B cell (primary cell): ENCODE data around the gene PARS2. TPM values are rescaled to one million over a fixed set of nuclear protein-coding genes. Genes with fewer than 3 reads are reported as not detected.

Source experiments
- ATAC-seq: fragments of 200-7000 bp; cut with Tn5 transposase; one replicate; pipeline ENCODE4 v1.10.0; 2021; ENCODE audit warnings: low read depth, mild to moderate bottlenecking, moderate number of reproducible peaks, moderate library complexity
- CTCF ChIA-PET: fragments of 350-600 bp; sonication (Branson Sonifier 250); formaldehyde crosslinking; loops from one replicate; lab custom pipeline; 2021; ENCODE audit warnings: antibody characterized with exemption, inconsistent platforms; lab: Charles Lee
- POLR2A ChIA-PET: fragments of 350-600 bp; sonication (Branson Sonifier 250); formaldehyde crosslinking; loops from one replicate; lab custom pipeline; 2021; ENCODE audit warnings: antibody characterized with exemption; lab: Charles Lee
- DNase-seq: peaks from one replicate; pipeline ENCODE4 v3.0.0; 2013
- H2AFZ ChIP-seq: 2 replicates; pipeline ENCODE4 v1.6.1; 2012; ENCODE audit warnings: mild to moderate bottlenecking, low read depth, low read length; ENCODE audit not compliant: insufficient read depth, poor library complexity, severe bottlenecking
- H3K27ac ChIP-seq, 2 donors: 1 replicate in 1 of 2; 2 replicates in 1 of 2; pipeline ENCODE4 v1.5.1; 2012 to 2013; ENCODE audit warnings: low read length in 2 of 2, mild to moderate bottlenecking in 2 of 2, moderate library complexity in 1 of 2
- H3K27me3 ChIP-seq, 4 experiments: fragments of 200-600 bp in 1 of 4; sonication (generic) in 1 of 4; replicated peaks in 1 of 4; 1 replicate in 2 of 4; 2 replicates in 2 of 4; pipeline versions ENCODE4 v1.6.1 to v1.7.0; 2013 to 2016; ENCODE audit warnings: low read length in 3 of 4, mild to moderate bottlenecking in 2 of 4, mixed read lengths in 1 of 4, moderate library complexity in 1 of 4; ENCODE audit not compliant: insufficient read depth in 4 of 4, control insufficient read depth in 3 of 4; ENCODE audit errors: control extremely low read depth in 1 of 4
- H3K36me3 ChIP-seq, 2 experiments: replicated peaks in 1 of 2; 1 replicate in 1 of 2; 2 replicates in 1 of 2; pipeline versions ENCODE4 v1.6.1 to v1.7.1; 2013; ENCODE audit warnings: low read length in 1 of 2; ENCODE audit not compliant: insufficient read depth in 2 of 2, control insufficient read depth in 1 of 2; ENCODE audit errors: control extremely low read depth in 1 of 2, extremely low read depth in 1 of 2
- H3K4me1 ChIP-seq, 2 donors: fragments of 200-600 bp in 1 of 2; sonication (generic) in 1 of 2; 1 replicate in 1 of 2; 2 replicates in 1 of 2; pipeline versions ENCODE4 v1.5.1 to v1.6.1; 2013 to 2017; ENCODE audit warnings: low read length in 2 of 2; ENCODE audit not compliant: control insufficient read depth in 2 of 2, insufficient read depth in 2 of 2
- H3K4me2 ChIP-seq: replicated peaks from 2 replicates; pipeline ENCODE3; 2012; ENCODE audit warnings: mild to moderate bottlenecking, low read depth, low read length; ENCODE audit not compliant: poor library complexity, severe bottlenecking
- H3K4me3 ChIP-seq, 5 experiments: fragments of 200-600 bp in 1 of 5; sonication (generic) in 1 of 5; 1 replicate in 3 of 5; 2 replicates in 2 of 5; pipeline versions ENCODE4 v1.5.1 to v1.7.0; 2011 to 2016; ENCODE audit warnings: low read length in 4 of 5, mild to moderate bottlenecking in 4 of 5, low read depth in 2 of 5, control low read depth in 1 of 5, moderate library complexity in 1 of 5; ENCODE audit not compliant: insufficient read depth in 1 of 5; ENCODE audit errors: control extremely low read depth in 1 of 5, extremely low read depth in 1 of 5
- H3K79me2 ChIP-seq: fragments of 200-600 bp; sonication (generic); one replicate; pipeline ENCODE4 v1.6.0; 2016; ENCODE audit warnings: low read length; ENCODE audit not compliant: control insufficient read depth, insufficient read depth
- H3K9ac ChIP-seq: fragments of 200-600 bp; sonication (generic); 2 replicates; pipeline ENCODE4 v1.6.1; 2017; ENCODE audit warnings: mild to moderate bottlenecking, low read length, moderate library complexity
- H3K9me3 ChIP-seq, 3 donors: one replicate each; pipeline versions ENCODE4 v1.6.1 to v1.7.1; 2013; ENCODE audit warnings: low read length in 2 of 3; ENCODE audit not compliant: control insufficient read depth in 2 of 3, insufficient read depth in 1 of 3; ENCODE audit errors: control extremely low read depth in 1 of 3
- H4K20me1 ChIP-seq: 2 replicates; pipeline ENCODE4 v1.6.0; 2012; ENCODE audit warnings: mild to moderate bottlenecking, low read length; ENCODE audit not compliant: insufficient read depth, control insufficient read depth, poor library complexity, severe bottlenecking
- H3K27ac Mint-ChIP-seq: one replicate; pipeline ENCODE4 v1.8.0; 2021; ENCODE audit warnings: mixed read lengths
- H3K27me3 Mint-ChIP-seq: one replicate; pipeline ENCODE4 v1.8.0; 2021; ENCODE audit warnings: mixed read lengths
- H3K4me1 Mint-ChIP-seq: one replicate; pipeline ENCODE4 v1.8.0; 2021; ENCODE audit warnings: mixed read lengths
- H3K4me3 Mint-ChIP-seq: one replicate; pipeline ENCODE4 v1.8.0; 2021; ENCODE audit warnings: mixed read lengths
- H3K9me3 Mint-ChIP-seq: one replicate; pipeline ENCODE4 v1.8.0; 2022; ENCODE audit warnings: mixed read lengths; ENCODE audit not compliant: insufficient read depth
- EZH2 ChIP-seq: IDR thresholded peaks from 2 replicates; pipeline ENCODE4 v1.6.1; 2012; ENCODE audit warnings: borderline replicate concordance, low read depth, mild to moderate bottlenecking, moderate library complexity, low read length; ENCODE audit not compliant: insufficient read depth, poor library complexity, severe bottlenecking
- WGBS: methylation state at CpG from one replicate; pipeline ENCODE4 v1.1.5; 2013; ENCODE audit warnings: missing lambda C conversion rate; ENCODE audit not compliant: insufficient coverage; 5-methylcytosine and 5-hydroxymethylcytosine counted together
- intact Hi-C: fragments of 100-400 bp; cut with micrococcal nuclease; formaldehyde crosslinking; loops from one replicate; pipeline ENCODE4 v1.10.0; 2022
- polyA plus RNA-seq: library from polyadenylated mRNA; depleted of rRNA; stranded (reverse); fragments of >200 nt; gene quantifications from 2 replicates; pipeline ENCODE4 v1.2.3, GENCODE V29; 2012
- total RNA-seq, 2 donors: library from RNA; stranded (reverse); fragments of 120-200 nt in 1 of 2; gene quantifications; 1 replicate in 1 of 2; 2 replicates in 1 of 2; pipeline versions ENCODE4 v1.2.3 to v1.2.4, GENCODE V29; 2013 to 2022
- TF ChIP-seq, protein P1 (sequence below): fragments of 200-600 bp; IDR thresholded peaks from one replicate; pipeline ENCODE4 v1.8.0; 2022; ENCODE audit warnings: antibody characterized with exemption, mild to moderate bottlenecking

The PARS2 gene
- total and polyA plus RNA-seq, 2 donors (not counting 1 experiment from before 2014, with no cell fraction given): 1.00 to 4.9 TPM

DNA sequence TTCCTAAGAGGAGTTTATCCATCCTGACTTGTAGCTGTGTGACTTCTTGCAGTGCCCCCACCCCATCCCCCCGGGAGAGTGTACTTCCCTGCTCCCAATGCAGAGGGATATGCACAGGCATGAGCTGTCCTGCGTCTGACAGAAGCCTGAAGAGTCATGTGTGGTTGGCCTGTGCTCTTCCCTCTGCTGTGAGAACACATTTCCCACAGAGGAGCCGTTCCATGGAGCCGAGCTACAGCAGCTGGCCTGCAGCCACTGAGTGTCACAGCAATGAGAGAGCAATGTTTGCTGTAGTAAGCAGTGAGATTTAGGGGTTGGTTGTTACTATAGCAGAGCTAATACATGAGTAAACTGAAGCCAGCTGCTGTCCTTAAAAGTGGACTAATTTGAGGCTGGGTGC is 22.0 kb downstream of the PARS2 start:
- POLR2A ChIA-PET: no interaction called here
- Histone ChIP-seq H4K20me1 (no peaks in the 10 kb centered on the region), H3K4me3 (no peak overlapping the region), H3K79me2 (no peaks in the 10 kb centered on the region), H3K9me3 (no peaks in the 10 kb centered on the region), H2AFZ (no peak overlapping the region), H3K4me1 (no peaks in the 10 kb centered on the region), H3K4me2 (no peak overlapping the region), H3K36me3 (peaks cover 0 to 50% of the 10 kb centered on the region in 2 experiments), H3K27ac (no peak overlapping the region), H3K9ac (no peak overlapping the region), H3K27me3 (no peaks in the 10 kb centered on the region)
- Mint-ChIP-seq H3K4me3 (no peak overlapping the region), H3K27me3 (no peaks in the 10 kb centered on the region), H3K4me1 (no peaks in the 10 kb centered on the region), H3K9me3 (no peaks in the 10 kb centered on the region), H3K27ac (no peak overlapping the region)
- DNase-seq (no peak), ATAC-seq (no peak)
- CTCF ChIA-PET: no interaction called here
- no peak for TF ChIP-seq EZH2
- TF ChIP-seq, protein P1, sequence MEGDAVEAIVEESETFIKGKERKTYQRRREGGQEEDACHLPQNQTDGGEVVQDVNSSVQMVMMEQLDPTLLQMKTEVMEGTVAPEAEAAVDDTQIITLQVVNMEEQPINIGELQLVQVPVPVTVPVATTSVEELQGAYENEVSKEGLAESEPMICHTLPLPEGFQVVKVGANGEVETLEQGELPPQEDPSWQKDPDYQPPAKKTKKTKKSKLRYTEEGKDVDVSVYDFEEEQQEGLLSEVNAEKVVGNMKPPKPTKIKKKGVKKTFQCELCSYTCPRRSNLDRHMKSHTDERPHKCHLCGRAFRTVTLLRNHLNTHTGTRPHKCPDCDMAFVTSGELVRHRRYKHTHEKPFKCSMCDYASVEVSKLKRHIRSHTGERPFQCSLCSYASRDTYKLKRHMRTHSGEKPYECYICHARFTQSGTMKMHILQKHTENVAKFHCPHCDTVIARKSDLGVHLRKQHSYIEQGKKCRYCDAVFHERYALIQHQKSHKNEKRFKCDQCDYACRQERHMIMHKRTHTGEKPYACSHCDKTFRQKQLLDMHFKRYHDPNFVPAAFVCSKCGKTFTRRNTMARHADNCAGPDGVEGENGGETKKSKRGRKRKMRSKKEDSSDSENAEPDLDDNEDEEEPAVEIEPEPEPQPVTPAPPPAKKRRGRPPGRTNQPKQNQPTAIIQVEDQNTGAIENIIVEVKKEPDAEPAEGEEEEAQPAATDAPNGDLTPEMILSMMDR: no peak
- intact Hi-C loops: no loop called here
- 100% methylated on average over 4 of the region's 4 CpGs for WGBS

DNA sequence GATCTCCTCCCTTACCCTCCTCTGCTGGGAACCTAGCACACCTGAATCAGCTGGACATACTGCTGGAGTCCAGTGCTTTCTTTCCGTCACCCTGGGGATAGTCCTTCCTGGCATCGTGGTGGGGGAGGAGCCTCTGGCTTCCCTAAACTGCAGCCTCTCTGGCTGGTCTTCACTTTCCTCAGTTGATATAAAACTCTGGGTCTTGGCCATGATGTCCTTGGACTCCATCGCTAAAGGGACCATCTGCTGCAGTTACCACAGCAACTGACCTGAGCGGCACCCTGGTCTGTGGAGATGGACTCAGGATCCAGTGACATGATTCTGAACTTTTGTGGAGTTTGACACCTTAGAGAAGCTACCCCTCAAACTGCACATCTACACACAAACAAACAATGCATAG is 22.8 kb downstream of the PARS2 start:
- no peaks in the 10 kb centered on the region for H3K4me1 ChIP-seq
- no peaks in the 10 kb centered on the region for H4K20me1 ChIP-seq
- no peaks in the 10 kb centered on the region for H3K9me3 Mint-ChIP-seq
- intact Hi-C loops: no loop called here
- WGBS: 94% methylated on average over 4 of the region's 4 CpGs
- H3K79me2 ChIP-seq: no peaks in the 10 kb centered on the region
- DNase-seq (no peak), ATAC-seq (no peak)
- no peak overlapping the region for H3K4me3 ChIP-seq
- no peak overlapping the region for H2AFZ ChIP-seq
- no peaks in the 10 kb centered on the region for H3K4me1 Mint-ChIP-seq
- H3K36me3 ChIP-seq: peaks cover 0 to 57% of the 10 kb centered on the region in 2 experiments
- H3K9me3 ChIP-seq: no peaks in the 10 kb centered on the region
- no peak overlapping the region for H3K9ac ChIP-seq
- H3K27ac ChIP-seq: no peak overlapping the region
- no peak overlapping the region for H3K27ac Mint-ChIP-seq
- H3K27me3 Mint-ChIP-seq: no peaks in the 10 kb centered on the region
- H3K4me3 Mint-ChIP-seq: no peak overlapping the region
- ChIA-PET CTCF (no interaction called here), POLR2A (no interaction called here)
- TF ChIP-seq, protein P1: no peak
- no peak for TF ChIP-seq EZH2
- H3K27me3 ChIP-seq: no peaks in the 10 kb centered on the region
- H3K4me2 ChIP-seq: no peak overlapping the region
